Gastroesophageal sphincter (tissue), 3 donors: ENCODE results near the gene C1orf122.
A peak's percentile ranks its signal among the peaks of the same experiment; 100 is the strongest.

Experiments
- CTCF ChIP-seq, 4 experiments: fragments of 200-600 bp in 2 of 4; fragments of 450-650 bp in 2 of 4; sonication (generic) in 1 of 4; IDR thresholded peaks; one replicate each; pipeline ENCODE4 v1.5.1; 2017 to 2019; ENCODE audit warnings: antibody characterized with exemption in 4 of 4, mild to moderate bottlenecking in 2 of 4, moderate library complexity in 2 of 4
- POLR2A ChIP-seq, 2 donors: fragments of 450-650 bp; IDR thresholded peaks; one replicate each; pipeline ENCODE4 v1.6.1; 2017; ENCODE audit warnings: antibody characterized with exemption in 2 of 2, mild to moderate bottlenecking in 2 of 2, moderate library complexity in 1 of 2

GRCh38 chr1:37808369-37809319 lies 1.1 kb downstream of the C1orf122 start:
- TF ChIP-seq CTCF (IDR thresholded peaks at IDR 0.05), result peak in 1 of 4 experiments; percentile 15
- no peak for TF ChIP-seq POLR2A (IDR thresholded peaks at IDR 0.05)
